Ureter (tissue), 1 donor: ENCODE results near the gene TRAPPC10. TPM values are rescaled to one million over a fixed set of nuclear protein-coding genes. Genes with fewer than 3 reads are reported as not detected.
"Not testable (repeated sequence)": the region's sequence is repeated elsewhere in the genome, so short reads cannot be mapped to it uniquely, and the experiment has no call there.

Source experiments
- DNase-seq: peaks from one replicate; pipeline ENCODE4 v3.0.0-alpha.2; 2020; ENCODE audit warnings: low spot score
- total RNA-seq: library from RNA; stranded (reverse); gene quantifications from one replicate; pipeline ENCODE4 v1.2.4, GENCODE V29; 2023
- donor health status: DM: yes; HTN: yes; CAD: no.

TRAPPC10 gene
- total RNA-seq, 1 donor from 2014 or later, result 48.3 TPM

- not testable (repeated sequence) for DNase-seq
Measured at GRCh38 chr21:44145616-44146015, 133.5 kb downstream of the TRAPPC10 start.

GRCh38 chr21:44147108-44147507 lies 135.0 kb downstream of the TRAPPC10 start:
- not testable (repeated sequence) for DNase-seq

- DNase-seq, result not testable (repeated sequence)
Measured at GRCh38 chr21:44150255-44150654, 138.1 kb downstream of the TRAPPC10 start.

DNA sequence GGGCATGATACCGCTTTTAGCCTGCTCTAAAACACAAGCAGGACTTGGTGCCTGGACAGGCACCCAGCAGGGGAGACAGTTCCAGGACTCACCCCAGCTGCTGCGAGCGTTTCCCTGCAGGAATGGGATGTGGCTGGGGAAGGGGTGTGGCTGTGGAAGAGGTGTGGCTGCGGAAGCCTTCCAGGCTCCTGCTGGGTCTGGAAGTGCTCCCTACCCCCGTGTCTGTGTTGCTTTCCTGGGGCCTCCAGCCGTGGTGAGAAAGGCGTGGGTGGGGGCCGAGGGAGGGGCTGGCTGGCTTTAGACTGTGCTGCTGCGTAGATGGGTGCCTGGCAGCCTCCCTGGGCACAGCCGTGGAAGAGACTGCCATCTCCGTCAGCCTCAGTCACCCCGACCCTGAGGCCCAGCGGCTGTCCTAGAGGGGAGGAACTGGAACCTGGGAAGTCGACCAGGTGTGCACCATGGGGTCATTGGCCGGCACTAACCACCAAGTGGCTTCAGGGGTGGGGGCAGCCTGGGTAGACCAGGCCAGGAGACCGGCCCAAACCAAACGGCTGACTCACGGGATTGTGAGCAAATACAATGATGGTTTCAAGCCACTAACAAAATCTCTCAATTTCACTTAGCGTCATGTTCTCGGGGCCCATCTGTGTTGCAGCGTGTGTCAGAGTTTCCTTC lies 141.2 kb downstream of the TRAPPC10 start:
- not testable (repeated sequence) for DNase-seq

DNA sequence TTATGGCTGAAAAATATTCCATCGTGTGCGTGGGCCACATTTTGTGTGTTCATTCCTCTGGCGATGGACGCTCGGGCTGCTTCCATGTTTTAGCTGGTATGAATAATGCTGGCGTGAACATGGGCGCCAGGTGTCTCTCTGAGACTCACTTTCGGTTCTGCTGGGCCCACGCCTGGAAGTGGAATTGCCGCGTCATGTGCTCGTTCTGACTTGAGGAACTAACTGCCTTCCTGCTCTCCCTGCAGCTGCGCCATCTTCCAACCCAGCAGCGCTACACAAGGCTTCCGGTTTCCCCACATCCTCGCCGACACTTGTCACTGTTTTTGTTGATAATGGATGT lies 141.8 kb downstream of the TRAPPC10 start:
- peak; percentile 31 for DNase-seq

GRCh38 chr21:44154816-44155230 lies 142.7 kb downstream of the TRAPPC10 start:
- DNase-seq, result not testable (repeated sequence)

- DNase-seq, result not testable (repeated sequence)
Measured at GRCh38 chr21:44155231-44155993, 143.3 kb downstream of the TRAPPC10 start.

- not testable (repeated sequence) for DNase-seq
Measured at GRCh38 chr21:44155994-44156380, 143.9 kb downstream of the TRAPPC10 start.

Other genes with a start within 250 kb of the TRAPPC10 start
- 181 TPM for gene CSTB, start 236.0 kb upstream of the TRAPPC10 start, total RNA-seq
- 32.0 TPM for gene RRP1, start 222.7 kb upstream of the TRAPPC10 start, total RNA-seq
- 84.7 TPM for gene AGPAT3, start 147.1 kb upstream of the TRAPPC10 start, total RNA-seq
- gene PWP2, start 95.1 kb downstream of the TRAPPC10 start, total RNA-seq, result 8.3 TPM
- gene GATD3, start 121.4 kb downstream of the TRAPPC10 start, total RNA-seq, result 9.2 TPM
- 3.0 TPM for gene ICOSLG, start 228.6 kb downstream of the TRAPPC10 start, total RNA-seq
- not detected for gene DNMT3L, start 249.6 kb downstream of the TRAPPC10 start, total RNA-seq